DMS153 (cell line): Measurements from ENCODE around the gene ARHGEF26.
A peak's percentile ranks its signal among the peaks of the same experiment; 100 is the strongest.

Experiments
- DNase-seq: peaks from one replicate; lab custom pipeline; 2025; lab: John Stamatoyannopoulos, UW

Gene ARHGEF26

GRCh38 chr3:154252759-154253638 is 131.8 kb downstream of the ARHGEF26 start:
- DNase-seq, result peak; percentile 41

DNA sequence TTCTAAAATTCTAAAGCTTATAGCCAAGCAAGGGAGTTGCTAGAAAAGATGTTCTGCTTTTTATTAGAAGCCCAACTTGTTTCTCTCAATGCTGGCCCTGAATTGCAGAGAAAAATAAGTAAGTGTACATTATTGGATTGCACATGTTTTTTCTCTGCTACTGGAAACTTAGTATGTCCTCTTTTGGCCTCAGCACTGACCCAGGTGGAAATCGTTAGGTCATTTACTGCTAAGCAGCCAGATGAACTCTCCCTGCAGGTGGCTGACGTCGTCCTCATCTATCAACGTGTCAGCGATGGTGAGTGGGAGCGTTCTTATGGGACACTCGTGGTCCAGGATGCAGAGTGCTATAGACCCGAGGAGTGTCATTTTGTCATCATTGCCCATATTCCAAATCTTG is 133.3 kb downstream of the ARHGEF26 start:
- no peak for DNase-seq

DNA sequence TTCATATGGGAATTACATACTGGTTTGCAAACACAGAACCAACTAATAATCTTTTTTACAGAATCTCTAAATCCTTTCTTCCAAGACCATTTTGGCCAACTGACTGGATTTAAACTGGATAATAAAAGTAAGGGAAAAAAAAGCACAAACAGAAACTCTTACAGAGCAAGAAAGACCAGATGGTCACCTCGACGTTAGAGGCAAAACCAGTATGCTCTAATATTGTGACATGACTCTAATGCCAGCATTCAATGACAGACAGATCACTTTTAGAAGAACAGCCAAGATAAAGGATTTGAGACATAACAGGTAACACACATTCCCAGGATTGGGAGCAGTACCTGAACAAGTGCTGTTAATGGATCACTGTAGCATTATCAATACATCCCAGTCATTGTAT is 152.2 kb downstream of the ARHGEF26 start:
- no peak for DNase-seq

DNA sequence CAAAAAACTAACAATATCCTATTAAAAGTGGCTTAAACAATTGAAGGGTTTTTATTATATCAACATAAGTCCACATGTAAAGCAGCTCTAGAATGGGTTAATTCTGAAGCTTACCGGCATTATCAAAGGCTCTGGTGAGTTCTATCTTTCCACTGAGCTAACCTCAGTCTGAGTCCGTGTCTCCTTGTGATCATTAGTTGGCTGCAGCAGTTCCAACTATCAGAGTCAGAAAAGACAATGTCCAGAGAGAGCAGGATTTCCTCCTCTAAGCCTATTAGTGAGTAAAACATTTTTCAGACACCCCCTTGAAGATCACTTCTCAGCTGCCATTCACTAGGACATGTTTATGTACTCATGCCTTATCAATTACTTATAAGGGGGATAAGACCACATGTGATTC is 153.2 kb downstream of the ARHGEF26 start:
- DNase-seq, result no peak

- no peak for DNase-seq
These were observed 154.1 kb downstream of the ARHGEF26 start for GRCh38 chr3:154275292-154275691.

DNA sequence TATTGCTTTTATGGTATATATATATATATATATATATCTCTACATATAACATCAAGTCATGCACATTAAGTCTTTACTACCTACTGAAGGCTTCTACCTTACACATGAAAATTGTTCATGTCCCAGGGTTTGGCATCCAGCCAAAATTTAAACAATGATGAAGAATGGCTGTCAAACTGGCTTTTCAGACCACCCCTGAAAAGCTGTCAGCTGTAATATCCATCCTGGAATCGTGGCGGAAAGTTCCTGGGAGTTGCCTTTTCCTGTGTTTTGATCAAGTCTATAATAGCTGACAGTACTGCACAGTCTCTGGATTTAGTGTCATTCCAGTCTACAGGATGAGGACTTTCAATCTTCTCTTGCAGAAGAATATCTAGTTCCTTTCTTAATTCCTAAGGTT is 154.8 kb downstream of the ARHGEF26 start:
- no peak for DNase-seq

DNA sequence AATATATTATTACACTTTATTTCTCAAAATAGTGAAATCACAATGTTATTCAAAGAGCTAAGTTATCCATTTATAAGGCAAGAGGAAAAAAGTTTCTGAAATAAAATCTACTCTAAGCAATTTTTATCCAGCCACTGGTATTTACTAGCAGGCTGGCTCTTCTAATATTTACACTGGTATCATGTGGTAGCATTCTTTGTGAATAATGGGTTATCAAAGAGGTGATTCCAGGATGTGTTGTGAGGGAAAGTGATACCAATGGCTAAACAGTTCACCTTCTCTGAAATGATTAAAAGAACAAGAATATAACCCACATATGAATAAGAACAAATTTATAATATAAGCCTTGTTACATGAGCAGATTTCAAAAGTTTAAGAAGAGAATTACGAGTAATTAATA is 159.0 kb downstream of the ARHGEF26 start:
- no peak for DNase-seq

GRCh38 chr3:154285221-154285620 is 164.0 kb downstream of the ARHGEF26 start:
- DNase-seq, result no peak

DNA sequence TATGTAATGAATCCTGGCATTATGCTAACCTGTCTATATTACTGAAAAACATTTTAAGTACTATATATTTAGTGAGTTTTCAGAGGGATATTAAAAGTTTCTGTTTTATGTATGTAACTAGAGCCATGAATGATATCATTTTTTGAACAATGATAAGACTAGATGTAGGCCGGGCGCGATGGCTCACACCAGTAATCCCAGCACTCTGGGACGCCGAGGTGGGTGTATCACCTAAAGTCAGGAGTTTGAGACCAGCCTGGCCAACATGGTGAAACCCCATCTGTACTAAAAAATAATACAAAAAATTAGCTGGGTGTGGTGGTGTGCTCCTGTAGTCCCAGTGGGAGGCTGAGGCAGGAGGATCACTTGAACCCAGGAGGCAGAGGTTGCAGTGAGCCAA is 169.0 kb downstream of the ARHGEF26 start:
- DNase-seq, result no peak

- DNase-seq, result no peak
These were observed 172.8 kb downstream of the ARHGEF26 start for GRCh38 chr3:154294016-154294415.

GRCh38 chr3:154301561-154301960 is 180.4 kb downstream of the ARHGEF26 start:
- DNase-seq, result no peak

- no peak for DNase-seq
These were observed 183.1 kb downstream of the ARHGEF26 start for GRCh38 chr3:154304116-154304786.

DNA sequence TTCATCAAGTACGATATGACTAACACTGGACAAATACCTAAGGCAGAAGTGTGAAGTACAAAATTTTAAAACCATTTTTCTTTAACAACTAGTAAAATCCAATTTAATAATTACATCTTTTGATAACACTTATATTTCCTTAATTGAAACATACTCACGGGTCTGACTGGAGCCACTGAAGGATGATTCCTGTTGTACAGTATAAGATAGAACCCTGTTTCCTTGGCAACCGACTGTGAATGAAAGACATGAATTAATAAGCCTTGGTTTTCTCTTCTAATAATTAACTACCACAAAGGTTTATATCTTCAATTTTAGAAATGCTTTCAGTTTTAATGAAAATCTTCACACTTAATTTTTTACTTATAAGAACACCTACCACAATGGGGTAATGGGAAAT is 183.7 kb downstream of the ARHGEF26 start:
- DNase-seq, result no peak

DNA sequence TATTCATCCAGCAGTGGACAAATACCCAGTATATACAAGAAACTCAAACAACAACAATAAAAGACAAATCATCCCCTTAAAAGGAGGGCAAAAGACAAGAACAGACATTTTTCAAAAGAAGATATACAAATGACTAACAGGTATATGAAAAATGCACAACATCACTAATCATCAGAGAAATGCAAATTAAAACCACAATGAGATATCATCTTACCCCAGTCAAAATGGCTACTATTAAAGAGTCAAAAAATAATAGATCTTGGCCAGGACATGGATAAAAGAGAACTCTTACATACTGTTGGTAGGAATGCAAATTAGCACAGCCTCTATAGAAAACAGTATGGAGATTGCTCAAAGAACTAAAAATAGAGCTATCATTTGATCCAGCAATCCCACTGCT is 186.2 kb downstream of the ARHGEF26 start:
- no peak for DNase-seq
